Measurements from ENCODE around the gene IFI35.

- TF ChIP-seq CTCF (IDR thresholded peaks at IDR 0.05), result no peak
- no peak for TF ChIP-seq FOXM1 (IDR thresholded peaks at IDR 0.05; ENCODE audit: low read depth)
Measured at GRCh38 chr17:42980766-42981397, 25.7 kb upstream of the IFI35 start.

Measured in SK-N-SH (cell line).